ENCODE data around the gene EDARADD. TPM values are rescaled to one million over a fixed set of nuclear protein-coding genes. Genes with fewer than 3 reads are reported as not detected.

The EDARADD gene
- total and polyA plus RNA-seq, 2 of the 8 experiments (the other 6 are each of a cell fraction or from before 2014, with no cell fraction given), result 3.4 to 6.1 TPM

DNA sequence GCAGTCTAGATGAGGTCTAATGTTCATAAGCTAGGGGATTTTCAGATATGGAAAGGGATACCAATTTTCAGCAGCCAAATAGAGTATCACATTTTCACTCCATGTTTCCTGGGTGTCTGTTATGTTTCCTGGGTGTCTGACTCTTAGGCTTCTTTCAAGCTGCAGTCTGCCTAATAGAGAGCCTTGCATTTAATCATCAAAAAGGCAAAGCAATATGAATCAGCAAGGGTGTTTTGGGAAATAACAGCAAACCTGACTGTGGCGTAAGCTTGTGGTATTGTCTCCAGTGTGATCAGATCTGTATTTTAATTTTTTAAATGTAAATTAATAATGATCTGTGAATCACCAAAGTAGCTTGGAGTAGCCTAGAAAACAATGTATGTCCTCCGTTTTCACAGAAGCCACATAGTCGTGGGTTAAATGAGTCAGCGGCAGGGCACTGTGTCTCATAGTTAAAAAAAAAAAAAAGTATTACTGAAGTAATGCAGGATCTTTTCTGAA lies 140.1 kb downstream of the EDARADD start:
- no peak overlapping the region for H3K4ac ChIP-seq (replicated peaks; ENCODE audit: insufficient read length, low read depth, low read length)
- H3K9me3 ChIP-seq (ENCODE audit: insufficient read depth in 2 of 2, low read depth in 1 of 2, low read length in 1 of 2), result no peaks in the 10 kb centered on the region; a peak in 1 of 4 replicates
- H3K14ac ChIP-seq (ENCODE audit: insufficient read length), result no peak overlapping the region
- no peak overlapping the region for H2AFZ ChIP-seq (ENCODE audit: low read length)
- no peaks in the 10 kb centered on the region for H3K36me3 ChIP-seq (ENCODE audit: control insufficient read depth in 2 of 4, insufficient read depth in 4 of 4, low read length in 3 of 4)
- FAIRE-seq (no peak), DNase-seq (ENCODE audit: low read depth in 1 of 2, low spot score in 2 of 2) (no peak)
- H3K79me2 ChIP-seq (ENCODE audit: control insufficient read depth in 1 of 2, insufficient read depth in 2 of 2, low read length in 2 of 2), result no peaks in the 10 kb centered on the region
- H4K91ac ChIP-seq (replicated peaks; ENCODE audit: insufficient read length, low read length), result no peak overlapping the region
- no peak overlapping the region for H3K9ac ChIP-seq (replicated peaks in 1 of 4; ENCODE audit: extremely low read depth in 1 of 4, low read depth in 3 of 4, low read length in 3 of 4)
- no peak overlapping the region for H3K18ac ChIP-seq (ENCODE audit: extremely low read depth, low read length)
- no peak overlapping the region for H4K8ac ChIP-seq (ENCODE audit: extremely low read depth, insufficient read depth, low read length)
- POLR2A ChIA-PET (ENCODE audit: partially characterized antibody), result interaction anchor here (0.6 to 2.2 kb wide), 2 partner anchors 16 to 126 kb away, joined by 3 to 6 read pairs; no protein-coding TSS in a partner anchor
- H3K4me2 ChIP-seq (ENCODE audit: insufficient read depth in 1 of 2, low read depth in 2 of 2, low read length in 2 of 2), result no peak overlapping the region
- H3K4me3 ChIP-seq (ENCODE audit: extremely low read depth in 1 of 4, insufficient read depth in 2 of 4, low read depth in 3 of 4, low read length in 4 of 4), result no peak overlapping the region
- no peak overlapping the region for H2BK120ac ChIP-seq (replicated peaks; ENCODE audit: low read depth, low read length)
- no peak overlapping the region for H2BK20ac ChIP-seq (ENCODE audit: low read length)
- TF ChIP-seq YY1 (IDR thresholded peaks at IDR 0.05; ENCODE audit: low read depth, low read length), result no peak
- no peak for TF ChIP-seq KDM4A (IDR thresholded peaks at IDR 0.05; ENCODE audit: low read depth, low read length, severe bottlenecking)
- no peak for TF ChIP-seq SIN3A (conservative IDR thresholded peaks at IDR 0.05 in 1 of 2, IDR thresholded peaks at IDR 0.05 in 1 of 2; ENCODE audit: low read depth in 1 of 2, low read length in 2 of 2)
- no peak for TF ChIP-seq TAF7 (optimal IDR thresholded peaks at IDR 0.05; ENCODE audit: borderline replicate concordance, low read depth, low read length)
- no peak for TF ChIP-seq JUN (IDR thresholded peaks at IDR 0.05; ENCODE audit: low read depth, low read length)
- TF ChIP-seq JUND (IDR thresholded peaks at IDR 0.05; ENCODE audit: low read length), result no peak
- TF ChIP-seq CEBPB (IDR thresholded peaks at IDR 0.05; ENCODE audit: low read depth, low read length), result no peak
- H3K56ac ChIP-seq (replicated peaks; ENCODE audit: insufficient read length, low read depth, low read length), result no peak overlapping the region
- 87% methylated on average over 4 of the region's 4 CpGs; no CpG with 5 or more reads in 1 of the 2 experiments for WGBS, 2 experiments (ENCODE audit: extremely low coverage in 1 of 2, insufficient coverage in 1 of 2, insufficient read length in 1 of 2, insufficient replicate concordance in 2 of 2, low coverage in 1 of 2, low lambda C conversion rate in 2 of 2, missing lambda C conversion rate in 1 of 2)
- H3K23ac ChIP-seq (ENCODE audit: insufficient read length), result no peak overlapping the region
- no peaks in the 10 kb centered on the region for H3K79me1 ChIP-seq (ENCODE audit: low read depth, low read length)
- no peak overlapping the region for H2BK15ac ChIP-seq (ENCODE audit: low read length)
- no peak overlapping the region for H3K27ac ChIP-seq (ENCODE audit: low read depth, low read length)
- no peaks in the 10 kb centered on the region for H3K4me1 ChIP-seq (replicated peaks in 1 of 4; ENCODE audit: control insufficient read depth in 3 of 4, insufficient read depth in 4 of 4, low read length in 3 of 4)
- H3K27me3 ChIP-seq (replicated peaks in 1 of 4; ENCODE audit: control insufficient read depth in 3 of 4, extremely low read depth in 1 of 4, insufficient read depth in 3 of 4, low read length in 3 of 4), result no peaks in the 10 kb centered on the region
- no peak overlapping the region for H4K5ac ChIP-seq (ENCODE audit: insufficient read length, low read depth, low read length)
- no peak overlapping the region for H2AK5ac ChIP-seq (ENCODE audit: low read depth, low read length)
- H2BK5ac ChIP-seq (ENCODE audit: low read depth, low read length), result no peak overlapping the region
- CTCF ChIA-PET (ENCODE audit: partially characterized antibody), result interaction anchor here (0.8 to 1.8 kb wide), 8 partner anchors 7 to 430 kb away, joined by 3 to 8 read pairs (median 3); no protein-coding TSS in a partner anchor
- H2BK12ac ChIP-seq (ENCODE audit: low read depth, low read length), result no peak overlapping the region
- no peaks in the 10 kb centered on the region for H4K20me1 ChIP-seq (replicated peaks in 1 of 2; ENCODE audit: control insufficient read depth in 1 of 2, insufficient read depth in 2 of 2, low read length in 2 of 2)
- no peaks in the 10 kb centered on the region for H3K23me2 ChIP-seq (ENCODE audit: low read depth, low read length)
